ENCODE measurements around the gene MANBA.

GRCh38 chr4:102783006-102783405 lies 22.2 kb upstream of the MANBA start:
- TF ChIP-seq CTCF (IDR thresholded peaks at IDR 0.05) (no peak), POLR2A (IDR thresholded peaks at IDR 0.05) (no peak)
